ENCODE data around the gene SPC25. TPM values are rescaled to one million over a fixed set of nuclear protein-coding genes. Genes with fewer than 3 reads are reported as not detected.

Gene SPC25
- total RNA-seq, 1 donor from 2014 or later = 0.50 TPM

DNA sequence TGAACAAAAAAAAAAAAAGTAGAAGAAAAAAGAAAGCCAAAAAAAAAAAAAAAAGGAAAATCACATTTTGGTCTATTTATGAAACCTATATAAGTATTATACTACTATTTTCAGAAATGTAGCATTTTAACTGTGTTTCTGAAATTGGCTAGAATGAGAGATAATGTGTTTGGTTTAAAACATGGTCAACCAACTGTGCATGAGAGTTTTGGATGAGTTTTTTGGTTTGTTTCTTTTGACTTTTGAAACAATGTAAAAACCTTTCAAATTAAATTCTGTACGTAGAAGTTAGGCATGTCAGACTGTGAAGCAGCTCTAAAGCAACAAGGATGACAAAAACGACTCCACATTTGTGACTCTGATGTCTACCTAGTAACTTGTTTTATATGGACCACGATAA, 34.6 kb downstream of the SPC25 start:
- no peak overlapping the region for H3K4me3 ChIP-seq
- H3K4me1 ChIP-seq = no peaks in the 10 kb centered on the region
- intact Hi-C loops (cut with DNase I) = no loop called here
- H3K27ac ChIP-seq = no peak overlapping the region
- peaks cover 14% of the 10 kb centered on the region for H3K36me3 ChIP-seq
- no peaks in the 10 kb centered on the region for H3K27me3 ChIP-seq (ENCODE audit: low read depth)
- no peaks in the 10 kb centered on the region for H3K9me3 ChIP-seq
- DNase-seq = no peak
- ATAC-seq = no peak
- TF ChIP-seq, protein P1, sequence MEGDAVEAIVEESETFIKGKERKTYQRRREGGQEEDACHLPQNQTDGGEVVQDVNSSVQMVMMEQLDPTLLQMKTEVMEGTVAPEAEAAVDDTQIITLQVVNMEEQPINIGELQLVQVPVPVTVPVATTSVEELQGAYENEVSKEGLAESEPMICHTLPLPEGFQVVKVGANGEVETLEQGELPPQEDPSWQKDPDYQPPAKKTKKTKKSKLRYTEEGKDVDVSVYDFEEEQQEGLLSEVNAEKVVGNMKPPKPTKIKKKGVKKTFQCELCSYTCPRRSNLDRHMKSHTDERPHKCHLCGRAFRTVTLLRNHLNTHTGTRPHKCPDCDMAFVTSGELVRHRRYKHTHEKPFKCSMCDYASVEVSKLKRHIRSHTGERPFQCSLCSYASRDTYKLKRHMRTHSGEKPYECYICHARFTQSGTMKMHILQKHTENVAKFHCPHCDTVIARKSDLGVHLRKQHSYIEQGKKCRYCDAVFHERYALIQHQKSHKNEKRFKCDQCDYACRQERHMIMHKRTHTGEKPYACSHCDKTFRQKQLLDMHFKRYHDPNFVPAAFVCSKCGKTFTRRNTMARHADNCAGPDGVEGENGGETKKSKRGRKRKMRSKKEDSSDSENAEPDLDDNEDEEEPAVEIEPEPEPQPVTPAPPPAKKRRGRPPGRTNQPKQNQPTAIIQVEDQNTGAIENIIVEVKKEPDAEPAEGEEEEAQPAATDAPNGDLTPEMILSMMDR (IDR thresholded peaks at IDR 0.05) = no peak

DNA sequence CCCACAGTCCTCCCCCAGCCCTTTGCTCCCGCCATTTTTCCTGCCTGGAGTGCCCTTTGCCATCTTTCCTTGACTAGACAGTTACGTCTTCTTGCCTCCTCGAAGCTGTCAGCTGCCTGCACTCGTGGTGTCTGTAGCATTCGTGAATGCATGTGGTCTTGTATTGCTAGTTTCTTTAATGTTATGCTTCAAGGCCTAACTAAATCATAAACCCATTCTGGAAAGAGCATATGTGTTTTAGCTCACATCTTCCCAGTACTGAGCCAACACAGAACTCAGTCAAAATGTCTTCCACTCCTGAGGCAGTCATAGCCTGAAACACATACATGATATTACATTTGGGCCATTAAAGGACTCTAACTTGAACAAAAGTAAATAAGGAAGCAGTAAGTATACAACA, 35.6 kb downstream of the SPC25 start:
- Histone ChIP-seq H3K4me3 (no peak overlapping the region), H3K27me3 (ENCODE audit: low read depth) (no peaks in the 10 kb centered on the region), H3K36me3 (peaks cover 14% of the 10 kb centered on the region), H3K27ac (no peak overlapping the region), H3K9me3 (no peaks in the 10 kb centered on the region), H3K4me1 (no peaks in the 10 kb centered on the region)
- DNase-seq (no peak), ATAC-seq (no peak)
- intact Hi-C loops (cut with DNase I) = no loop called here
- TF ChIP-seq, protein P1 (IDR thresholded peaks at IDR 0.05) = no peak

DNA sequence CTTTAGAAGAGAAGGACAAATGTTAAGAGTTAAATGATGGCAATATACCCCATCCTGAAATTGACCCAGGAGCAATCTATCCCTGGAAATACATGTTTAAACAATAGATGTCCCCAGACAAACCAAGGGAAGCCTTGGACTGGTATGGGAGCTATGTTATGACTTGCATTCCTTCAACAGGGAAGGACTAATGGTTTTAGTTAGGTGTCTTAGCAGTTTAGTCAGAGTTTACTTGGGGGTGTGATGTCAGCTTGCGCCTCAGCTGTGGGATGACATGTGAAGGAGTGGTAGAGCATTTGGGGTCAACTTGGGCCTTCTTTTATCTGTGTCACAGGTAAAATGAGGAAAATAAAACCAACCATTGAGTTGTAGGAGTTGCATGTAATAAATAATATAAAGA, 36.8 kb downstream of the SPC25 start:
- H3K9me3 ChIP-seq = no peaks in the 10 kb centered on the region
- H3K4me1 ChIP-seq = no peaks in the 10 kb centered on the region
- no peak for DNase-seq
- TF ChIP-seq, protein P1 (IDR thresholded peaks at IDR 0.05) = no peak
- peaks cover 14% of the 10 kb centered on the region for H3K36me3 ChIP-seq
- H3K27me3 ChIP-seq (ENCODE audit: low read depth) = no peaks in the 10 kb centered on the region
- H3K4me3 ChIP-seq = no peak overlapping the region
- no peak overlapping the region for H3K27ac ChIP-seq
- intact Hi-C loops (cut with DNase I) = no loop called here
- ATAC-seq = no peak

DNA sequence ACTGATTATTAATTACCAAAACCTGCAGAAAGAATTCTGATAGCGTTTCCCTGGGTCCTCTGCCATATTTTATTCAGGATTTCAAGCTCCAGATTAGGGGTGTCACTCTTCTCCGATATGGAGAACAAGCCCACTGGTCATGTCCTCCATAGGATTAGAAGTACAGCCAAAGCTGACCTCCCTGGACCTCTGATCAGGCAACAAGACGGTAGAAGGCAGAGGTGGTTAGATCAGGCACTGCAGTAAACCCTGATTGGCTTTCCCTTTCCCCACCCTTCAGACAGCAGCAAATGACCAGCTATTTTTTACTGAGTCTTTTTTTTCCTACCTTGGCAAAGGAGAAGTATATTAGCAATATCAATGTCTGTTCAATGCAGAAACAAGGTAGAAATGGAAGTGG, 37.7 kb downstream of the SPC25 start:
- DNase-seq (no peak), ATAC-seq (no peak)
- Histone ChIP-seq H3K9me3 (no peaks in the 10 kb centered on the region), H3K27me3 (ENCODE audit: low read depth) (no peaks in the 10 kb centered on the region), H3K4me3 (no peak overlapping the region), H3K4me1 (no peaks in the 10 kb centered on the region), H3K36me3 (peaks cover 14% of the 10 kb centered on the region), H3K27ac (no peak overlapping the region)
- TF ChIP-seq, protein P1 (IDR thresholded peaks at IDR 0.05) = no peak
- intact Hi-C loops (cut with DNase I) = no loop called here

DNA sequence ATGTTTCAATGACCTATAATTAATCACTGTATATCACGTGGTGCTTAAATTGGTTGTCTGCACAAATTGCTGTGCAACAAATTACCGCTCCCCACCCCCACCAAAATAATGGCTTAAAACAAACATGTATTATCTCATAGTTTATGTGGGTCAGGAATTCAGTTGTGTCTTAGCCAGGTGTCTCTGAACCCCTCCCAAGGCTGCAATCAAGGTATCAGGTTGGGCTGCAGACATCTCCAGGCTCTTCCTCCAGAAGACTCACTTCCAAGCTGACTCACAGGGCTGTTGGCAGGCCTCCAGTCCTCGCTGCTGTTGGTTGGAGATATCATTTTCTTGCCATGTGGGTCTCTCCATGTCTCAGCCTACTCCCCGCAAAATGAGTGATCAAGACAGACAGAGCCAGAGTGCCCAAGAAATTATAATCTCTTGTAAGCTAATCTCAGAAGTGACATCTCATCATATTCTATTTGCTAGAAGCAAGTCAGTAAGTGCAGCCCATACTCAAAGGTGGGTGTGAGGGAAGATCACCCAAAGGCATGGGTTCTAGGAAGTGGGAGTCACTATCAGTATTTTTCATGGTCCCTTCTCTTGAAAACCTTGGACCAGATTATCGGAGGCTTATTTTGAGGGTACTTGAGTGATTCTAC, 38.4 kb downstream of the SPC25 start:
- TF ChIP-seq, protein P1 (IDR thresholded peaks at IDR 0.05) = no peak
- peaks cover 14% of the 10 kb centered on the region for H3K36me3 ChIP-seq
- DNase-seq (no peak), ATAC-seq (no peak)
- no peak overlapping the region for H3K4me3 ChIP-seq
- intact Hi-C loops (cut with DNase I) = no loop called here
- H3K4me1 ChIP-seq = no peaks in the 10 kb centered on the region
- no peak overlapping the region for H3K27ac ChIP-seq
- H3K9me3 ChIP-seq = no peaks in the 10 kb centered on the region
- H3K27me3 ChIP-seq (ENCODE audit: low read depth) = no peaks in the 10 kb centered on the region
